SH-SY5Y (cell line): ENCODE results near the gene ADK.

Experiments
- GATA2 ChIP-seq: IDR thresholded peaks from 2 replicates; pipeline ENCODE4 v1.6.1; 2011; ENCODE audit warnings: mild to moderate bottlenecking, low read depth, low read length
- GATA3 ChIP-seq: IDR thresholded peaks from 2 replicates; pipeline ENCODE4 v1.6.1; 2011; ENCODE audit warnings: low read depth, mild to moderate bottlenecking, low read length, moderate library complexity

DNA sequence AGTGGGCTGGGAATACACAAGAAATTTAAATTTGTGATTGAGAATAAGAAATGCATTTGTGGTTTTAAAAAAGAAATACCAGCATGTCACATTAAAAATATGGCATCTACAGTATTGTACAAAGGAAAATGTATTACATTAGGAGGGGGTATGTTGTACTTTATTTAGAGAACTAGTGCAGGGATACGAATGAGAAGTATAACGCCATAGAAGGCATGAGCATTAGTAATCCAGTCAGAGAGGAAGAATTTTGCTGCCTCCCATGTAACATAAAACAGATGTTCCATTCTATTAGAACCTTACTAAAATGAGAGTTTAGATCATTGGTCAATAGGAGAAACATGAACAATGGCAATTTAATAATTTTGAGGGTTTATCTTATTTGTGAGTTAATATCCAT is 182.2 kb downstream of the ADK start:
- TF ChIP-seq GATA3 (no peak), GATA2 (no peak)
